K562 (cell line): ENCODE data around the gene CIART. TPM values are rescaled to one million over a fixed set of nuclear protein-coding genes. Genes with fewer than 3 reads are reported as not detected.

ENCODE experiments used
- ELF1 ChIP-seq: fragments of 200-800 bp; sonication (Bioruptor generic); IDR thresholded peaks from 2 replicates; pipeline ENCODE4 v1.6.1; 2016; ENCODE audit warnings: missing genetic modification characterization, missing compliant biosample characterization
- FOSL1 ChIP-seq: fragments of 200-800 bp; sonication (Bioruptor generic); conservative IDR thresholded peaks from 2 replicates; pipeline ENCODE4 v1.6.1; 2016; ENCODE audit warnings: missing genetic modification characterization, missing compliant biosample characterization
- GABPB2 ChIP-seq: fragments of 250-450 bp; sonication (Bioruptor Pico); conservative IDR thresholded peaks from 2 replicates; pipeline ENCODE4 v1.5.1; 2021; ENCODE audit warnings: mild to moderate bottlenecking
- HEY1 ChIP-seq: fragments of 250-450 bp; sonication (Bioruptor Pico); IDR thresholded peaks from 2 replicates; pipeline ENCODE4 v1.5.0; 2020; ENCODE audit warnings: mild to moderate bottlenecking, moderate library complexity, borderline replicate concordance
- HNRNPLL ChIP-seq: fragments of 200-400 bp; formaldehyde crosslinking; IDR thresholded peaks from 2 replicates; pipeline ENCODE4 v1.6.1; 2017; ENCODE audit warnings: low read length, low read depth, mild to moderate bottlenecking; ENCODE audit not compliant: poor library complexity, severe bottlenecking
- HNRNPUL1 ChIP-seq: fragments of 200-400 bp; formaldehyde crosslinking; IDR thresholded peaks from 2 replicates; pipeline ENCODE4 v1.6.1; 2017; ENCODE audit warnings: low read length
- KLF6 ChIP-seq: fragments of 250-450 bp; sonication (Bioruptor Pico); IDR thresholded peaks from 2 replicates; pipeline ENCODE4 v1.4.0; 2020; ENCODE audit warnings: mild to moderate bottlenecking, moderate library complexity, borderline replicate concordance
- MYNN ChIP-seq, 2 experiments: sonication (generic); formaldehyde crosslinking in 1 of 2; IDR thresholded peaks; 2 replicates each; pipeline versions ENCODE4 v1.5.0 to v1.6.1; 2016 to 2020; ENCODE audit warnings: antibody characterized with exemption in 1 of 2, missing genetic modification reagents in 1 of 2
- RBM25 ChIP-seq: fragments of 200-400 bp; formaldehyde crosslinking; IDR thresholded peaks from 2 replicates; pipeline ENCODE4 v1.6.1; 2018; ENCODE audit warnings: low read length, low read depth, moderate library complexity; ENCODE audit not compliant: severe bottlenecking
- SP1 ChIP-seq: sonication (generic); formaldehyde crosslinking; IDR thresholded peaks from 2 replicates; pipeline ENCODE4 v1.8.1; 2022; ENCODE audit warnings: mild to moderate bottlenecking, missing genetic modification reagents
- TCF7 ChIP-seq: sonication (generic); IDR thresholded peaks from 2 replicates; pipeline ENCODE4 v1.6.1; 2016; ENCODE audit warnings: antibody characterized with exemption, borderline replicate concordance
- ZC3H8 ChIP-seq: fragments of 450-650 bp; IDR thresholded peaks from 2 replicates; pipeline ENCODE4 v1.6.1; 2017
- ZFPM2 ChIP-seq: fragments of 250-450 bp; sonication (Bioruptor Pico); IDR thresholded peaks from 2 replicates; pipeline ENCODE4 v1.5.1; 2022; ENCODE audit warnings: mild to moderate bottlenecking
- ZNF140 ChIP-seq: fragments of 250-450 bp; sonication (Bioruptor Pico); IDR thresholded peaks from 2 replicates; pipeline ENCODE4 v1.8.0; 2021; ENCODE audit warnings: moderate library complexity, mild to moderate bottlenecking, inconsistent platforms
- ZNF3 ChIP-seq: fragments of 250-450 bp; sonication (Bioruptor Pico); IDR thresholded peaks from 2 replicates; pipeline ENCODE4 v1.5.0; 2021; ENCODE audit warnings: mild to moderate bottlenecking, moderate library complexity
- ZNF436 ChIP-seq: fragments of 250-450, 450-650 bp; sonication (Bioruptor Pico); formaldehyde crosslinking; IDR thresholded peaks from 2 replicates; pipeline ENCODE4 v1.7.0; 2020; ENCODE audit warnings: mild to moderate bottlenecking
- ZNF79 ChIP-seq: fragments of 250-450 bp; sonication (Bioruptor Pico); IDR thresholded peaks from 2 replicates; pipeline ENCODE4 v1.4.0; 2020; ENCODE audit warnings: low read depth, mild to moderate bottlenecking, moderate library complexity
- polyA plus RNA-seq, 8 experiments: library from polyadenylated mRNA; depleted of rRNA in 4 of 8; stranded (reverse) in 5 of 8; unstranded in 3 of 8; fragments of >200 nt; fragmentation: Nextera tagmentation in 2 of 8; fragmentation: Illumina TruSeq in 1 of 8; extraction: Ambion mirVana in 2 of 8; extraction: Trizol in 1 of 8; gene quantifications; 2 replicates each; pipeline versions ENCODE4 v1.2.1 to v1.2.3, GENCODE V29; 2011 to 2014; ENCODE audit warnings: inconsistent platforms in 1 of 8, missing spikeins in 1 of 8
- total RNA-seq, 7 experiments: library from RNA; depleted of rRNA in 6 of 7; stranded (reverse); fragments of >200 nt in 6 of 7; fragmentation: Illumina TruSeq in 2 of 7; extraction: Trizol in 2 of 7; gene quantifications; 2 replicates each; pipeline versions ENCODE4 v1.2.1 to v1.2.3, GENCODE V29; 2011 to 2021; ENCODE audit warnings: low replicate concordance in 1 of 7
- TF ChIP-seq, protein P1 (sequence below): fragments of 250-450 bp; sonication (Bioruptor Pico); IDR thresholded peaks from 2 replicates; pipeline ENCODE4 v1.4.0; 2020; ENCODE audit warnings: mild to moderate bottlenecking, moderate library complexity
- TF ChIP-seq, protein P2 (sequence below), 3 experiments: IDR thresholded peaks in 2 of 3; conservative IDR thresholded peaks in 1 of 3; 2 replicates each; pipeline ENCODE4 v1.5.1; 2011 to 2012; ENCODE audit warnings: low read length in 3 of 3, mild to moderate bottlenecking in 3 of 3, control low read depth in 2 of 3, improper control_type of control experiment in 1 of 3, inconsistent platforms in 1 of 3, low read depth in 1 of 3, mixed read lengths in 1 of 3, moderate library complexity in 1 of 3; ENCODE audit not compliant: insufficient read depth in 2 of 3
- TF ChIP-seq, protein P3 (sequence below): fragments of 200-800 bp; sonication (Bioruptor generic); IDR thresholded peaks from 2 replicates; pipeline ENCODE4 v1.6.1; 2016; ENCODE audit warnings: missing genetic modification characterization, missing compliant biosample characterization

Gene CIART
- total and polyA plus RNA-seq, 9 of the 15 experiments (the other 6 are each of a cell fraction or from before 2014, with no cell fraction given) = 0.07 to 0.35 (median 0.19) TPM; not detected in 2

DNA sequence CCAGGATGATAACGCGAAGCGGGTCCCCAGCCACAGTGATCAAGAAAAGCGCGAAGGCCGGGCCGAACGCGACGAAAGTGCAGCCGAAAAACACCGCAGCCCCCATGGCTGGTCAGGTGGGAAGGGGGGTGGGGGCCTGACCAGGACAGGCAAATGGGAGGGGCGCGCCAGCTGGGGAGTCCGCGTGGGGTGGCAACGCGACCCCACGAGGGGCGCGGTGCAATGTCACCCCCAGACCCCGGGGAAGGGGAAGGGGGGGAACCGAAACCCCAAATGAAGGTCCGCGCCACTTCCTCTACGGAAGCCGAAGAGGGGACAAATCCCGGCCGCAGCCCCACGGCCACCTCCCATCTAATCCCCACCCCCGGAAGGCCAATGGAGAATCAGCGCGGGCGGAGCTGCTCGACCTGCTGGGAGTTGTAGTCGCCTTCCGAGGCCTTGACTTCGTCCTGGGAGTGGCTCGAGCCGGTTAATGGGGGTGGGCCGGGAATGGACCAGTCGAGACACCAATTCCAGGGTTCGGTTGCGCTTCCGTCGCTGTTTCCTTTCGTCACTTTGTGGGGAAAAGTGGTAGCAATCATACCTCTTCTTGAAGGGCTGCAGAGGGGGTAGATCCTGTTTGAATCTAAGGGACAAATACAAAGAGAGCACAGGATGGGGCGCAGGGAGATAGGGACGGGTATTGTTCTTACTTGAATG, 13.5 kb upstream of the CIART start, which contains the start of gene APH1A (continued):
- TF ChIP-seq, protein P1, sequence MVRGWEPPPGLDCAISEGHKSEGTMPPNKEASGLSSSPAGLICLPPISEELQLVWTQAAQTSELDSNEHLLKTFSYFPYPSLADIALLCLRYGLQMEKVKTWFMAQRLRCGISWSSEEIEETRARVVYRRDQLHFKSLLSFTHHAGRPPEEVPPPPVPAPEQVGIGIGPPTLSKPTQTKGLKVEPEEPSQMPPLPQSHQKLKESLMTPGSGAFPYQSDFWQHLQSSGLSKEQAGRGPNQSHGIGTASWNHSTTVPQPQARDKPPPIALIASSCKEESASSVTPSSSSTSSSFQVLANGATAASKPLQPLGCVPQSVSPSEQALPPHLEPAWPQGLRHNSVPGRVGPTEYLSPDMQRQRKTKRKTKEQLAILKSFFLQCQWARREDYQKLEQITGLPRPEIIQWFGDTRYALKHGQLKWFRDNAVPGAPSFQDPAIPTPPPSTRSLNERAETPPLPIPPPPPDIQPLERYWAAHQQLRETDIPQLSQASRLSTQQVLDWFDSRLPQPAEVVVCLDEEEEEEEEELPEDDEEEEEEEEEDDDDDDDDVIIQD (CRISPR knock-in tag) = no peak
- TF ChIP-seq HNRNPUL1 (no peak), MYNN (IDR thresholded peaks at IDR 0.05) (no peak), MYNN (CRISPR knock-in tag; IDR thresholded peaks at IDR 0.05) (no peak), KLF6 (CRISPR knock-in tag) (peak; percentile 46; the same call in 1 of the 2 replicates), FOSL1 (tag) (0 out of 2 replicates have a peak, but pooled peaks have one; percentile 19), RBM25 (no peak), ZFPM2 (CRISPR knock-in tag) (no peak), ZNF436 (no peak), ELF1 (tag) (peak; percentile 93), ZC3H8 (no peak), ZNF140 (CRISPR knock-in tag) (no peak), HEY1 (no peak), HNRNPLL (peak; percentile 53), TCF7 (no peak), ZNF3 (no peak), SP1 (CRISPR knock-in tag) (peak; percentile 88), GABPB2 (CRISPR knock-in tag) (no peak), ZNF79 (CRISPR knock-in tag) (no peak)
- TF ChIP-seq, protein P2, sequence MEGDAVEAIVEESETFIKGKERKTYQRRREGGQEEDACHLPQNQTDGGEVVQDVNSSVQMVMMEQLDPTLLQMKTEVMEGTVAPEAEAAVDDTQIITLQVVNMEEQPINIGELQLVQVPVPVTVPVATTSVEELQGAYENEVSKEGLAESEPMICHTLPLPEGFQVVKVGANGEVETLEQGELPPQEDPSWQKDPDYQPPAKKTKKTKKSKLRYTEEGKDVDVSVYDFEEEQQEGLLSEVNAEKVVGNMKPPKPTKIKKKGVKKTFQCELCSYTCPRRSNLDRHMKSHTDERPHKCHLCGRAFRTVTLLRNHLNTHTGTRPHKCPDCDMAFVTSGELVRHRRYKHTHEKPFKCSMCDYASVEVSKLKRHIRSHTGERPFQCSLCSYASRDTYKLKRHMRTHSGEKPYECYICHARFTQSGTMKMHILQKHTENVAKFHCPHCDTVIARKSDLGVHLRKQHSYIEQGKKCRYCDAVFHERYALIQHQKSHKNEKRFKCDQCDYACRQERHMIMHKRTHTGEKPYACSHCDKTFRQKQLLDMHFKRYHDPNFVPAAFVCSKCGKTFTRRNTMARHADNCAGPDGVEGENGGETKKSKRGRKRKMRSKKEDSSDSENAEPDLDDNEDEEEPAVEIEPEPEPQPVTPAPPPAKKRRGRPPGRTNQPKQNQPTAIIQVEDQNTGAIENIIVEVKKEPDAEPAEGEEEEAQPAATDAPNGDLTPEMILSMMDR (IDR thresholded peaks at IDR 0.05 in 2 of 3, conservative IDR thresholded peaks at IDR 0.05 in 1 of 3; ENCODE audit: insufficient read depth in 2 of 3, low read depth in 1 of 3, low read length in 3 of 3) = no peak
- TF ChIP-seq, protein P3, sequence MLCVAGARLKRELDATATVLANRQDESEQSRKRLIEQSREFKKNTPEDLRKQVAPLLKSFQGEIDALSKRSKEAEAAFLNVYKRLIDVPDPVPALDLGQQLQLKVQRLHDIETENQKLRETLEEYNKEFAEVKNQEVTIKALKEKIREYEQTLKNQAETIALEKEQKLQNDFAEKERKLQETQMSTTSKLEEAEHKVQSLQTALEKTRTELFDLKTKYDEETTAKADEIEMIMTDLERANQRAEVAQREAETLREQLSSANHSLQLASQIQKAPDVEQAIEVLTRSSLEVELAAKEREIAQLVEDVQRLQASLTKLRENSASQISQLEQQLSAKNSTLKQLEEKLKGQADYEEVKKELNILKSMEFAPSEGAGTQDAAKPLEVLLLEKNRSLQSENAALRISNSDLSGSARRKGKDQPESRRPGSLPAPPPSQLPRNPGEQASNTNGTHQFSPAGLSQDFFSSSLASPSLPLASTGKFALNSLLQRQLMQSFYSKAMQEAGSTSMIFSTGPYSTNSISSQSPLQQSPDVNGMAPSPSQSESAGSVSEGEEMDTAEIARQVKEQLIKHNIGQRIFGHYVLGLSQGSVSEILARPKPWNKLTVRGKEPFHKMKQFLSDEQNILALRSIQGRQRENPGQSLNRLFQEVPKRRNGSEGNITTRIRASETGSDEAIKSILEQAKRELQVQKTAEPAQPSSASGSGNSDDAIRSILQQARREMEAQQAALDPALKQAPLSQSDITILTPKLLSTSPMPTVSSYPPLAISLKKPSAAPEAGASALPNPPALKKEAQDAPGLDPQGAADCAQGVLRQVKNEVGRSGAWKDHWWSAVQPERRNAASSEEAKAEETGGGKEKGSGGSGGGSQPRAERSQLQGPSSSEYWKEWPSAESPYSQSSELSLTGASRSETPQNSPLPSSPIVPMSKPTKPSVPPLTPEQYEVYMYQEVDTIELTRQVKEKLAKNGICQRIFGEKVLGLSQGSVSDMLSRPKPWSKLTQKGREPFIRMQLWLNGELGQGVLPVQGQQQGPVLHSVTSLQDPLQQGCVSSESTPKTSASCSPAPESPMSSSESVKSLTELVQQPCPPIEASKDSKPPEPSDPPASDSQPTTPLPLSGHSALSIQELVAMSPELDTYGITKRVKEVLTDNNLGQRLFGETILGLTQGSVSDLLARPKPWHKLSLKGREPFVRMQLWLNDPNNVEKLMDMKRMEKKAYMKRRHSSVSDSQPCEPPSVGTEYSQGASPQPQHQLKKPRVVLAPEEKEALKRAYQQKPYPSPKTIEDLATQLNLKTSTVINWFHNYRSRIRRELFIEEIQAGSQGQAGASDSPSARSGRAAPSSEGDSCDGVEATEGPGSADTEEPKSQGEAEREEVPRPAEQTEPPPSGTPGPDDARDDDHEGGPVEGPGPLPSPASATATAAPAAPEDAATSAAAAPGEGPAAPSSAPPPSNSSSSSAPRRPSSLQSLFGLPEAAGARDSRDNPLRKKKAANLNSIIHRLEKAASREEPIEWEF (CRISPR knock-in tag) = no peak
